Frontal cortex (tissue), 4 donors: ENCODE measurements around the gene GSTA3. TPM values are rescaled to one million over a fixed set of nuclear protein-coding genes. Genes with fewer than 3 reads are reported as not detected.
"Not testable (repeated sequence)": the region's sequence is repeated elsewhere in the genome, so short reads cannot be mapped to it uniquely, and the experiment has no call there.

Experiments
- DNase-seq, 2 donors: peaks; one replicate each; pipeline ENCODE4 v3.0.0; 2012; ENCODE audit warnings: low spot score in 2 of 2
- FAIRE-seq: peaks from 2 replicates; lab custom pipeline; 2012; peaks lifted over from hg19 to GRCh38; lab: Jason Lieb, UNC
- total RNA-seq: library from RNA; depleted of rRNA; stranded (reverse); fragments of >200 nt; gene quantifications from one replicate; pipeline ENCODE4 v1.2.3, GENCODE V29; 2014
- donor health status: control.
- donor health status: control.
- donor health status: control.

GSTA3 gene
- total RNA-seq, 1 donor from 2014 or later = not detected

DNA sequence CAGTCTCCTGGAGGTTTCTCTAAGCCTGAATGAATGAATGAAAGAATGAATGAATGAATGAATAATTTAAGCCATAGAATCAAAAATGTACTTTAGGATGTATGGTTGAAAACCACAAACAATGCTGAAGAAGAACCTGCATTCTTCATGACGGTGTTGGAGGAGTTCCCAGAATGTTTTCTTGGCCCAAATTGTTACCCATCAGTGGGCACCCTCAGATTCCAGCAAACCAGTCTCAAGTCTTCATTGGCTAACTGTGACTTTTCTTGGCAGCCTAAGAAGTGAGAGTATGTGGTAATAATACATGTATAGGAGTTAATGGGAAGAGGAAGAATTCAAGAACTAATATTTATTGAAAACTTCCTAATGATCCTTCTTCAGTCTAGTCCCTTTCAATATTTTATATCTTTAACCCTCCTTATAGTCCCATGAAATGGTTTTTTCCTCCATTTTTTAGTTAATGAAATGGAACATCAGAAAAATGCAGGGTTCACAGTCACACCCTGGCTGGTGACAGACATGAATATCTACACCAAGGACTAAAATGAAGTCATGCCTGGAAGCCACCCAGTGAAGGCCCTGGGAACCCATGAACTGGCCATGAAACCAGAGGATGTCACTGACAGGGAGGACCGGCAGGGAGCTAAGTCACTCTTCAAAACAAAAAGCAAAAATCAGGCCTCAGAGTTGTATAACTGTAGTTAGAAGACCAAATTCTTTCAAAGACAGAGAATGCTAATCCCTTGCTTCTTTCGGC lies 39.0 kb downstream of the GSTA3 start:
- not testable (repeated sequence) for DNase-seq, FAIRE-seq

GRCh38 chr6:52868899-52869298 lies 40.6 kb downstream of the GSTA3 start:
- DNase-seq, FAIRE-seq: not testable (repeated sequence)

DNA sequence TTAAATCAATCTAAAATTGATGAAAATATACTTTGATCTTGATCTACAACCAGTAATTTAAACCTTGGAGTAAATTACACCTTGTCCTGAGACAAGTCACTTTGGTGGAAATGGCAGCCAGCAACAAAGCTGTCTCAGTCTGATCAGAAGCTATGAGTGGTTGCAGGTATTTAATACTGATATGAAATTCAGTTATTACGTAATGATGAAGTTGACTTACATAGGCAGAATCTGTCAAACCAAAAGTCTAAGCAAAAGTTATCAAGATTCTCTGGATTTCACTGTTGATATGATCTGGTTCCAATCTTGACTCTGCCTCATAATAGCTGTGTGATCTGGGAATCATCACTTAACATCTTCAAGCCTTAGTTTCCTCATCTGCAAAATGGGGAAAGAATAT lies 41.3 kb downstream of the GSTA3 start:
- DNase-seq = no peak
- no peak for FAIRE-seq

DNA sequence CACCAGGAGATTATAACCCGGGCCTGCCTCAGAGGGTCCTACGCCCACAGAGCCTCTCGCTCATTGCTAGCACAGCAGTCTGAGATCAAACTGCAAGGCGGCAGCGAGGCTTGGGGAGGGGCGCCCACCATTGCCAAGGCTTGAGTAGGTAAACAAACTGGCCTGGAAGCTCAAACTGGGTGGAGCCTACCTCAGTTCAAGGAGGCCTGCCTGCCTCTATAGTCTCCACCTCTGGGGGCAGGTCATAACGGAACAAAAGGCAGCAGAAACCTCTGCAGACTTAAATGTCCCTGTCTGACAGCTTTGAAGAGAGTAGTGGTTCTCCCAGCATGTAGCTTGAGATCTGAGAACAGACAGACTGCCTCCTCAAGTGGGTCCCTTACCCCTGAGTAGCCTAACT lies 48.3 kb downstream of the GSTA3 start:
- not testable (repeated sequence) for DNase-seq, FAIRE-seq

- no peak for FAIRE-seq
- DNase-seq = no peak
Measured at GRCh38 chr6:52858416-52858815, 51.1 kb downstream of the GSTA3 start.

GRCh38 chr6:52856137-52856536 lies 53.4 kb downstream of the GSTA3 start:
- DNase-seq, FAIRE-seq: not testable (repeated sequence)

DNA sequence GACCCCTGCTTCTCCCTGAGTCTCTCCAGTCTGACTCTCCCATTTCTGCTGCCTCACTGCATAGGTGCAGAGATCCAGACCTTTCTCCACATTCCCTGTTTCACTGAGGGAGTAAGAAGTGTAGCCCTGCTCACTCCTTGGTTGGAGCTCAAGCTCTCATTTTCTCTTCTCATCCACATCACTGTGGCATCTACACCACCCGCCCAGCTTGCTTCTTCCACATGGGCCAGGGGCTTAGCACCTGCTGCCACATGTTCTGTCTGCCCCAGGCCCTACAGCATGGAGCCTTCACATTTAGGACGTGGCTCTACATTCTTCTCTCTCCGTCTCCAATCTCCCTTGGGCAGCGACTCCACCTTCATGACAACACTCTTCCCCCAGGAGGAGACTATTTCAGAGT lies 60.4 kb downstream of the GSTA3 start:
- DNase-seq (no peak), FAIRE-seq (no peak)

Other genes starting within 250 kb of the GSTA3 start
- gene TMEM14A, start 238.6 kb downstream of the GSTA3 start, total RNA-seq = 102 TPM
- gene GSTA2, start 146.2 kb downstream of the GSTA3 start, total RNA-seq = not detected
- not detected for gene GSTA1, start 105.9 kb downstream of the GSTA3 start, total RNA-seq
- gene GSTA5, start 68.9 kb downstream of the GSTA3 start, total RNA-seq = not detected
- 119 TPM for gene GSTA4, start 85.6 kb upstream of the GSTA3 start, total RNA-seq
- 22.4 TPM for gene CILK1, start 152.1 kb upstream of the GSTA3 start, total RNA-seq
- 41.6 TPM for gene FBXO9, start 155.7 kb upstream of the GSTA3 start, total RNA-seq
- under 0.01 TPM for gene GCM1, start 239.1 kb upstream of the GSTA3 start, total RNA-seq